HG03432 (cell line): Measurements from ENCODE around the gene DLX2.
"Not testable (repeated sequence)": the region's sequence is repeated elsewhere in the genome, so short reads cannot be mapped to it uniquely, and the experiment has no call there.

Experiments used
- ATAC-seq: cut with Tn5 transposase; IDR thresholded peaks from one replicate; pipeline ENCODE4 v1.9.1; 2021; ENCODE audit warnings: mild to moderate bottlenecking, moderate library complexity; ENCODE audit not compliant: unreplicated experiment

DLX2 gene

GRCh38 chr2:172102391-172103359, at the start of gene DLX2:
TSS of gene DLX2 (minus strand) at chr2:172102900. CDS start at chr2:172102538, 362 bp downstream.
- peak; percentile 72 for ATAC-seq

GRCh38 chr2:172147944-172148650, 45.4 kb upstream of the DLX2 start:
- no peak for ATAC-seq

- no peak for ATAC-seq
Measured at GRCh38 chr2:172143817-172144216, 41.1 kb upstream of the DLX2 start.

GRCh38 chr2:172138727-172139126, 36.0 kb upstream of the DLX2 start:
- ATAC-seq = not testable (repeated sequence)

- no peak for ATAC-seq
Measured at GRCh38 chr2:172137943-172138342, 35.2 kb upstream of the DLX2 start.

GRCh38 chr2:172137109-172137508, 34.4 kb upstream of the DLX2 start:
- no peak for ATAC-seq

GRCh38 chr2:172135446-172135845, 32.7 kb upstream of the DLX2 start:
- no peak for ATAC-seq

GRCh38 chr2:172134270-172134669, 31.6 kb upstream of the DLX2 start:
- ATAC-seq = no peak

GRCh38 chr2:172131713-172132555, 29.2 kb upstream of the DLX2 start:
- no peak for ATAC-seq

GRCh38 chr2:172129404-172129803, 26.7 kb upstream of the DLX2 start:
- ATAC-seq = no peak

- ATAC-seq = no peak
Measured at GRCh38 chr2:172128484-172128883, 25.8 kb upstream of the DLX2 start.

GRCh38 chr2:172120118-172120517, 17.4 kb upstream of the DLX2 start:
- ATAC-seq = no peak

GRCh38 chr2:172119089-172119488, 16.4 kb upstream of the DLX2 start:
- no peak for ATAC-seq

GRCh38 chr2:172116107-172116506, 13.4 kb upstream of the DLX2 start:
- no peak for ATAC-seq

GRCh38 chr2:172114579-172114978, 11.9 kb upstream of the DLX2 start:
- ATAC-seq = no peak

- ATAC-seq = not testable (repeated sequence)
Measured at GRCh38 chr2:172114176-172114575, 11.5 kb upstream of the DLX2 start.

- ATAC-seq = no peak
Measured at GRCh38 chr2:172113617-172114016, 10.9 kb upstream of the DLX2 start.

GRCh38 chr2:172109988-172110811, 7.5 kb upstream of the DLX2 start:
- ATAC-seq = no peak

- no peak for ATAC-seq
Measured at GRCh38 chr2:172109256-172109987, 6.7 kb upstream of the DLX2 start.

GRCh38 chr2:172108587-172108930, 5.9 kb upstream of the DLX2 start:
- ATAC-seq = no peak
